Esophagus muscularis mucosa (tissue), 4 donors: ENCODE results near the gene LIN7C. TPM values are rescaled to one million over a fixed set of nuclear protein-coding genes. Genes with fewer than 3 reads are reported as not detected.

Source experiments
- DNase-seq: peaks from one replicate; pipeline ENCODE4 v3.0.0-alpha.2; 2017; ENCODE audit errors: extremely low spot score
- H3K27ac ChIP-seq, 4 donors: fragments of 200-600 bp; sonication (generic); replicated peaks in 1 of 4; 1 replicate in 3 of 4; 2 replicates in 1 of 4; pipeline ENCODE4 v1.5.1; 2016 to 2019; ENCODE audit warnings: mild to moderate bottlenecking in 1 of 4
- H3K27me3 ChIP-seq, 4 donors: fragments of 200-600 bp; sonication (generic); one replicate each; pipeline versions ENCODE4 v1.5.1 to v1.6.0; 2016 to 2019
- H3K36me3 ChIP-seq, 4 donors: fragments of 200-600 bp; sonication (generic); one replicate each; pipeline ENCODE4 v1.5.1; 2016 to 2019
- H3K4me1 ChIP-seq, 4 donors: fragments of 200-600 bp; sonication (generic); one replicate each; pipeline ENCODE4 v1.5.1; 2016 to 2019
- H3K4me3 ChIP-seq, 4 donors: fragments of 200-600 bp; sonication (generic); 1 replicate in 2 of 4; 2 replicates in 2 of 4; pipeline ENCODE4 v1.5.1; 2016 to 2019; ENCODE audit warnings: mild to moderate bottlenecking in 4 of 4, moderate library complexity in 1 of 4
- H3K9me3 ChIP-seq, 4 donors: fragments of 200-600 bp; sonication (generic); 1 replicate in 3 of 4; 2 replicates in 1 of 4; pipeline ENCODE4 v1.5.1; 2016 to 2019
- EP300 ChIP-seq: sonication (generic); formaldehyde crosslinking; IDR thresholded peaks from one replicate; pipeline ENCODE4 v1.6.1; 2017; ENCODE audit warnings: antibody characterized with exemption
- POLR2A ChIP-seq: fragments of 450-650 bp; IDR thresholded peaks from one replicate; pipeline ENCODE4 v1.6.1; 2017; ENCODE audit warnings: antibody characterized with exemption, moderate library complexity, mild to moderate bottlenecking, low read depth
- POLR2AphosphoS5 ChIP-seq, 2 donors: sonication (generic); formaldehyde crosslinking; IDR thresholded peaks; one replicate each; pipeline ENCODE4 v1.6.1; 2017; ENCODE audit warnings: antibody characterized with exemption in 2 of 2
- WGBS: methylation state at CpG from one replicate; pipeline ENCODE4 v1.1.5; 2018; 5-methylcytosine and 5-hydroxymethylcytosine counted together
- intact Hi-C: fragments of 100-400 bp; cut with DNase I; formaldehyde crosslinking; loops from one replicate; pipeline ENCODE4 v1.15.1; 2023
- total RNA-seq, 4 donors: library from RNA; depleted of rRNA; stranded (reverse); fragments of >200 nt; gene quantifications; one replicate each; pipeline versions ENCODE4 v1.1.0 to v1.2.1, GENCODE V29; 2016
- TF ChIP-seq, protein P1 (sequence below), 3 experiments: fragments of 200-600 bp in 2 of 3; fragments of 450-650 bp in 1 of 3; sonication (generic) in 2 of 3; IDR thresholded peaks; one replicate each; pipeline ENCODE4 v1.5.1; 2017 to 2019; ENCODE audit warnings: antibody characterized with exemption in 3 of 3, mild to moderate bottlenecking in 2 of 3, moderate library complexity in 1 of 3

LIN7C gene
- total RNA-seq, 4 donors from 2014 or later = 33.2 to 46.3 (median 44.0) TPM

DNA sequence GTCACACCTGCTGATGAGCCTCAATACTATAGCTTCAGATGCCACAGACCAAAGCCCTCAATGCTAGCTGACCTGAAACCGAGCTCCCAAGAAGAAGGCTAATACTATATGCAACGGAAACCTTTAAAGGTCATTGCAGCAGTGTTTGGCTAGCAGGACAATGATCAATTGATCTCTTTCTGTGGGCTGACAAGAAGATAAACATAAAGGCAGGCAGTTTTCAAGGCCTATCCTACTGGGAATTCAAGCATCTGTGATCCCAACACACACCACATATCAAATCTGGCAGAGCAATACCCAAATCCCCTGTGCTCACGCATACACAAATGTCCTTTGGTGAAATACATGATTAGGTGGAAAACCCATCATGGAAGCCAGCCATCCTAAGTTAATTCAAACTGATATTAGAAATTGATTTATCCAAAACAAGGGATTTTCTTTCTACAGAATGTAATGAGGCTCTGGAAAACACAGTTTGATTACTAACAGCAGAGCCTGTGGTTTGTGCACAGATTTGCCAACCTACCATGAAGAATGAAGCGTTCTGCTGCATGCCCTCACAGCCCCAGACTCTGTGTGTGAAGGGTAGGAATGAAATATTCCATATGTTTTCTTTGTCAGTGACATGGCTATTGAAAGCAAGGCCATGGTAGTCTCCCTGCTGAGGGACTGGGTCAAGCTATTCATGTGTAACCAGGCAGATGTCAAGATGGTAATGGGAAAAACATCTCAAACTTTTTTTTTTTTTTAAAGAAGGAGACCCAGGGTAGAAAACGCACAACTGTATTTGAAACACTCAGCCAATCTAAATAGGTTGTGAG is 46.2 kb downstream of the LIN7C start:
- H3K9me3 ChIP-seq = no peaks in the 10 kb centered on the region
- H3K27me3 ChIP-seq = no peaks in the 10 kb centered on the region
- H3K36me3 ChIP-seq = no peaks in the 10 kb centered on the region
- WGBS = 83% methylated on average over 5 of the region's 5 CpGs
- TF ChIP-seq POLR2AphosphoS5 (IDR thresholded peaks at IDR 0.05) = no peak
- TF ChIP-seq, protein P1, sequence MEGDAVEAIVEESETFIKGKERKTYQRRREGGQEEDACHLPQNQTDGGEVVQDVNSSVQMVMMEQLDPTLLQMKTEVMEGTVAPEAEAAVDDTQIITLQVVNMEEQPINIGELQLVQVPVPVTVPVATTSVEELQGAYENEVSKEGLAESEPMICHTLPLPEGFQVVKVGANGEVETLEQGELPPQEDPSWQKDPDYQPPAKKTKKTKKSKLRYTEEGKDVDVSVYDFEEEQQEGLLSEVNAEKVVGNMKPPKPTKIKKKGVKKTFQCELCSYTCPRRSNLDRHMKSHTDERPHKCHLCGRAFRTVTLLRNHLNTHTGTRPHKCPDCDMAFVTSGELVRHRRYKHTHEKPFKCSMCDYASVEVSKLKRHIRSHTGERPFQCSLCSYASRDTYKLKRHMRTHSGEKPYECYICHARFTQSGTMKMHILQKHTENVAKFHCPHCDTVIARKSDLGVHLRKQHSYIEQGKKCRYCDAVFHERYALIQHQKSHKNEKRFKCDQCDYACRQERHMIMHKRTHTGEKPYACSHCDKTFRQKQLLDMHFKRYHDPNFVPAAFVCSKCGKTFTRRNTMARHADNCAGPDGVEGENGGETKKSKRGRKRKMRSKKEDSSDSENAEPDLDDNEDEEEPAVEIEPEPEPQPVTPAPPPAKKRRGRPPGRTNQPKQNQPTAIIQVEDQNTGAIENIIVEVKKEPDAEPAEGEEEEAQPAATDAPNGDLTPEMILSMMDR (IDR thresholded peaks at IDR 0.05) = no peak
- H3K4me1 ChIP-seq = peaks cover 17 to 59% (median 44%) of the 10 kb centered on the region in 4 donors
- DNase-seq = no peak
- intact Hi-C loops = no loop called here
- no peak overlapping the region for H3K27ac ChIP-seq
- no peak overlapping the region for H3K4me3 ChIP-seq

DNA sequence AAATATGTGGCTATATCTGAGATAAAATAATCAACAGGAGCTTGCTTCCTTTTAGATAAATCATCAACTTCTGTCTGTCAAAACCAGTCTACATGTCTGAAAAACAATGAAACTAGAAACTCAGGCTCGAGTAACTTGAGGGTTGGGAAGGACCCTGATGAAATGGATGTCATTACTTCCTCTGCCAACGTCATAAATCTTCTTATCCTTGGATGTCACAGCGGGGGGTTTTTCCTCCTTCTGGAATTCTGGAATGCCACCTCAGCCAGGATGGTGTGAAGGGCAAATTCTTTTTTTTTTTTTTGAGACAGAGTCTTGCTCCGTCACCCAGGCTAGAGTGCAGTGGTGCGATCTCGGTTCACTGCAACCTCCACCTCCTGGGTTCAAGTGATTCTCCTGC is 47.4 kb downstream of the LIN7C start:
- Histone ChIP-seq H3K9me3 (no peaks in the 10 kb centered on the region), H3K27me3 (no peaks in the 10 kb centered on the region), H3K4me3 (no peak overlapping the region), H3K27ac (no peak overlapping the region), H3K36me3 (no peaks in the 10 kb centered on the region), H3K4me1 (peaks cover 7 to 47% (median 32%) of the 10 kb centered on the region in 4 donors)
- DNase-seq = no peak
- 88% methylated on average over 6 of the region's 6 CpGs for WGBS
- intact Hi-C loops = no loop called here
- TF ChIP-seq, protein P1 (IDR thresholded peaks at IDR 0.05) = no peak
- TF ChIP-seq POLR2A = no peak
- no peak for TF ChIP-seq POLR2AphosphoS5 (IDR thresholded peaks at IDR 0.05)
- TF ChIP-seq EP300 = no peak

DNA sequence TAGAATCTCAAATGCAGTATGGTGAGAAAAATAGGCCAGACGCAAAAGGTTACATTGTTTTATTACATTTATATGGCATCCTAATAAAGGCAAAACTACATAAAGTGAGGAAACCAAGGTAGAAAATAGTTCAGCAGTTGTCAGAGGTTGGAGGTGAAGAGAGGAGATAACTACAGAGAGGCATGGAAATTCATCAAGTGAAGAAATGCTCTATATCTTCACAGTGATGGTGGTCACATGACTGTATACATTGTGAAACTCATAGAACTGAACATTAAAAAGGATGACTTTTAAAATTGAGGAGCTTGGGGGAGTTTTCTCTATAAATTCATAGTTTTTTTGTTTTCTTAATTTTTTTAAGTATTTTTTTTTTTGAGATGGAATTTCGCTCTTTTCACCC is 48.4 kb downstream of the LIN7C start:
- DNase-seq = no peak
- Histone ChIP-seq H3K4me1 (peaks cover 3 to 37% (median 23%) of the 10 kb centered on the region in 4 donors), H3K27me3 (no peaks in the 10 kb centered on the region), H3K9me3 (no peaks in the 10 kb centered on the region), H3K27ac (no peak overlapping the region), H3K36me3 (no peaks in the 10 kb centered on the region), H3K4me3 (no peak overlapping the region)
- 98% methylated on average over 2 of the region's 2 CpGs for WGBS
- intact Hi-C loops = no loop called here
- TF ChIP-seq, protein P1 (IDR thresholded peaks at IDR 0.05) = no peak
- TF ChIP-seq POLR2A (no peak), POLR2AphosphoS5 (IDR thresholded peaks at IDR 0.05) (no peak), EP300 (no peak)

DNA sequence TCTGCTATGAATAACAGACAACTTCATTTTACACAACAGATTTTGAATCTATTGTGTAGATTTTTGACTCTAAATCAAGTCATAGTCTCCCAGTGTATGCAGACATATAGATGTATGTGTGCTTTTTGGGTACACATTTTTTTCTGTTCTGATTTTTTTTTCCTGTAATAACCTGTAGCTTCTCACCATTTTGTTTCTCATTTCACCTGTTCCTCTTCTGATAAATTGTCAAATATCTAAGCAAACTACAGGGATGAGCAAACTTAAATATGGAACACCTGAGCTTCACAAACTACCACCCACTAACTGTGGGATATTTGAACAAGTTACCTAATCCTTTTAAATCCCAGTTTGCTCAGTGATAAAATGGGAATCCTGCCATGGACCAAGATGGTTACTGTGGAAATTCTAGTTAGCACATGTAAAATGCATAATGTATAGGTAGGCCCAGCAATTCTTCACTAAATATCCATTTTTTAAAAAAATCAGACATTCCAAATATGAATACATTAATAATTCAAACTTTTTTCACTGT is 49.7 kb downstream of the LIN7C start:
- TF ChIP-seq, protein P1 (IDR thresholded peaks at IDR 0.05) = no peak
- TF ChIP-seq POLR2AphosphoS5 (IDR thresholded peaks at IDR 0.05) = no peak
- no peak for TF ChIP-seq EP300
- no peak for TF ChIP-seq POLR2A
- no peak for DNase-seq
- Histone ChIP-seq H3K27me3 (no peaks in the 10 kb centered on the region), H3K4me1 (peaks cover 3 to 31% (median 19%) of the 10 kb centered on the region in 4 donors), H3K9me3 (no peaks in the 10 kb centered on the region), H3K36me3 (no peaks in the 10 kb centered on the region), H3K4me3 (no peak overlapping the region), H3K27ac (no peak overlapping the region)
- intact Hi-C loops = no loop called here
